Stimulated activated naive CD4-positive, alpha-beta T cell (primary cell): ENCODE results near the gene PRSS36.
"Not testable (repeated sequence)": the region's sequence is repeated elsewhere in the genome, so short reads cannot be mapped to it uniquely, and the experiment has no call there.

Experiments
- DNase-seq, 6 experiments: peaks; one replicate each; lab custom pipeline; 2025; lab: John Stamatoyannopoulos, UW

The PRSS36 gene

GRCh38 chr16:31183432-31184428 lies 33.9 kb upstream of the PRSS36 start:
- DNase-seq: no peak

DNA sequence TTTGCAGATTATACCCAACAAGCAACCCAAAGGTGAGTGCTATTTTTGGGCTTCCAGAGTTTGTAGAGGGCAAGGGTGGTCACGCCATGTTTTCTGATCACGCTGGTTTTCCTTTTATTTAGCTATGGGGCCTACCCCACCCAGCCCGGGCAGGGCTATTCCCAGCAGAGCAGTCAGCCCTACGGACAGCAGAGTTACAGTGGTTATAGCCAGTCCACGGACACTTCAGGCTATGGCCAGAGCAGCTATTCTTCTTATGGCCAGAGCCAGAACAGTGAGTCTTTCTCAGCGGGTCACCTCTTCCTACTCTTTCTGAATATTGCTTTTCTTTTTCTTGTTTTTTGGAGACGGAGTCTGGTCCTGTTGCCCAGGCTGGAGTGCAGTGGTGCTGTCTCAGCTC lies 32.5 kb upstream of the PRSS36 start:
- DNase-seq: no peak

DNA sequence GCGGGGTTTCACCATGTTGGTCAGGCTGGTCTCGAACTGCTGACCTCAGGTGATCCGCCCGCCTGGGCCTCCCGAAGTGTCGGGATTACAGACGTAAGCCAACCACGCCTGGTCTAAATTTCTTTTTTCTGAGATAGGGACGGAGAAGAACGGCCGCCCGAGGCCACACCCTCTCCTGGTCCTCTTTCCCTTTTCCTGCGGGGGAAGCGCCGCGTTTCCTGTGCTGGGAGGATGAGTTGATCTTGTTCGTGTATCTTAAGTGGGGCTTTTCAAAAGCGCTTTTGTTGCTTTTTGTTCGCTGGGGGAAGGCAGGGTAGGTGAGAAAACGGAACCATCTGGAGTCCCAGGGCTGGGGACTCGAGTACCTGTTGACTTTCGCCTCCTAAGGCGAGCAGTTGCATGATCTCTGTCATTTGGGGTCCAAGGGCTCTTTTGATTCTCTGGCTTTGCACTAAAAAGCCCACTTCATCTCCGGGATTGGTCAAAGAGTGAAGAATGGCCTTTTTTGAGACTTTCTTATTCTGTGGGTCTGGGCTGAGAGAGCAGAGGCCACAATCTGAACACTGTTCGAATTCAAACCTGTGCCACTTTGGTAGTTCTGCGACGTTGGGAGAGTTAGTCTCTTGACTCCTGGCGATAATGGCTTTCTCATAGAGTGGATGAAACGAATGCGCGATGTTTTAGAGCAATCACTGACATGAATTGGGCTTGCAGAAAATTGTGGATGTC lies 31.4 kb upstream of the PRSS36 start:
- peak in 2 of 6 experiments; percentile 38 to 46 for DNase-seq

DNA sequence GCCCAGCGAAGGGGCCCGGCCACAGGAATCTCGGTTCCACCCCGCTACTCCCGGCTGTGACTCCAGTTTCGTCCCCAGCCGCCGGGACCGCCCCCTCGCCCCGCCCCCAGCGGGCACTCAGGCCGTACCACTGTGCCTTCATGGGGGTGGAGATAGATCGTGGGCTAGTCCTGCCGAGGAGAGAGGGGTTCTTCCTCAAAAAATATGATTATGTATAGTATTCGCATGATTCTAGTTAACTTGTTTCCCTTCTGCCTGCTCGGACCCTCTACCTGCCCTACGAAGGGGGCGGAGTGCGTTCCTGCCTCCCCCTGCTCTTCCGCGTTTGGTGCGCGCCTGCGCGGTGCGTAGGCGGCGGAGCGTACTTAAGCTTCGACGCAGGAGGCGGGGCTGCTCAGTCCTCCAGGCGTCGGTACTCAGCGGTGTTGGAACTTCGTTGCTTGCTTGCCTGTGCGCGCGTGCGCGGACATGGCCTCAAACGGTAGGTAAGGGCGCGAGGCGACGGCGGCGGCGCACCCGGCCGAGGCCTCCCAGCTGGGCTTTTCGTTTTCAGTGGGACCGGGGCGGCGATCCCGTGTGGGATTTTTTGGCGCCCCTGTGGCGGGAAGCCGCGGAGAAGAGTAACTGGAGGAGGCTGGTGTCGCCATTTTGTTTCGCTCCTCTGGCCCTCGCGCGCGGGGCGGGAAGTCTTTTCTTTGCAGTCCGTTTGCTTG lies 30.0 kb upstream of the PRSS36 start, which contains the start of gene FUS:
Gene FUS, plus strand, starts transcription at position 393 of the 713 bp plus-strand sequence. Its CDS starts 76 bp downstream, at position 469.
- DNase-seq: peak; percentile 86 to 100 (median 94)

GRCh38 chr16:31179219-31179746 lies 29.4 kb upstream of the PRSS36 start:
- peak in 1 of 6 experiments; percentile 55 for DNase-seq

DNA sequence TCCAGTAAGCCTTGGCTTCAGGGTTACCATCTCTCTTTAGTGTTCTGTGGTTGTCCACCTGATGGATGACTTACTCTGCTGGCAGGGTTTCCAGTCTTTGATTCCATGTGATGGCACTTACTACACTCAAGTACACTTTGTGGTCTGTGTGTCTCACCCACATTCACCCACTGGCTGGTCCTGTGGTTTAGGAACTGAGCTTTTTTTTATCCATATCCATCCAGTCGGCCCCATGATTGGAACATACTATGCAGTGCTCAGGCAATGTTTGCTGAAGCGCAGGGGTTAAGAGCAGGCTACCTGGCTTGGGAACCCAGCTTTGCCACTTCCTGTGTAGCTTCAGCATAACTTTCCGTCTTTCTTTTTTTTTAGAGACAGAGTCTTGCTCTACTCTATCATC lies 27.3 kb upstream of the PRSS36 start:
- DNase-seq: peak; percentile 29 to 74 (median 56)

GRCh38 chr16:31170048-31170447 lies 20.2 kb upstream of the PRSS36 start:
- DNase-seq: not testable (repeated sequence)

DNA sequence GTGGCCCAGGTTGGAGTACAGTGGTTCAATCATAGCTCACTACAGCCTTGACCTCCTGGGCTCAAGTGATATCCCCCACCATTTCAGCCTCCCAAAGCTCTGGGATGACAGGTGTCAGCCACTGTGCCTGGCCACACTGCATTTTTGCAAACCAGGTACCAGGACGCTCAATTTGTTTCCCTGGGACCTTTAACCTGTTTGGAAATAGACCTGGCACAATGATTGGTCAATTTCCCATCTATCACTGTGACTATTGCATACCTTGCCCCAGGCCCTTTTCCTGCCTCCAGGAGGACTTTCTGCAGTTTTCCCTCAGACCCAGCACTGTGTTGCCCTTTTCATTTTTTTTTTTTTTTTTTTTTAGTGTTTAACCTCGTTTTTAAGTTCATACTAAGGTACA lies 19.0 kb upstream of the PRSS36 start:
- DNase-seq: no peak

- no peak for DNase-seq
Observed at GRCh38 chr16:31167315-31167714, 17.4 kb upstream of the PRSS36 start.

GRCh38 chr16:31157136-31157535 lies 7.3 kb upstream of the PRSS36 start:
- DNase-seq: no peak

DNA sequence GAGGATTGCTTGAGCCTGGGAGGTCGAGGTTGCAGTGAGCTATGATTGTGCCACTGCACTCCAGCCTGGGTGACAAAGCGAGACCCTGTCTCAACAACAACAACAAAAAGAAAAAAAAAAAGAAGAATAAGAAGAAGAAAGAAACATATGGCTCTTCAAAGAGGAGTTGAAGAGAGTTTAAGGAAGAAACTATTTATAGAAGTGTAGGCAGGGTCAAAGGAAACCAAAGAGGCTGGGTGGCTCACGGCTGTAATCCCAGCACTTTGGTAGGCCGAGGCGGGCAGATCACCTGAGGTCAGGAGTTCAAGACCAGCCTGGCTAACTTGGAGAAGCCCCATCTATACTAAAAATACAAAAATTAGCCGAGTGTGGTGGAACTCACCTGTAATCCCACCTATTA lies 1.1 kb upstream of the PRSS36 start:
- not testable (repeated sequence) for DNase-seq

- no peak for DNase-seq
Observed at GRCh38 chr16:31149332-31149731, 534 bp downstream of the PRSS36 start.

- DNase-seq: no peak
Observed at GRCh38 chr16:31148896-31149295, 970 bp downstream of the PRSS36 start.

DNA sequence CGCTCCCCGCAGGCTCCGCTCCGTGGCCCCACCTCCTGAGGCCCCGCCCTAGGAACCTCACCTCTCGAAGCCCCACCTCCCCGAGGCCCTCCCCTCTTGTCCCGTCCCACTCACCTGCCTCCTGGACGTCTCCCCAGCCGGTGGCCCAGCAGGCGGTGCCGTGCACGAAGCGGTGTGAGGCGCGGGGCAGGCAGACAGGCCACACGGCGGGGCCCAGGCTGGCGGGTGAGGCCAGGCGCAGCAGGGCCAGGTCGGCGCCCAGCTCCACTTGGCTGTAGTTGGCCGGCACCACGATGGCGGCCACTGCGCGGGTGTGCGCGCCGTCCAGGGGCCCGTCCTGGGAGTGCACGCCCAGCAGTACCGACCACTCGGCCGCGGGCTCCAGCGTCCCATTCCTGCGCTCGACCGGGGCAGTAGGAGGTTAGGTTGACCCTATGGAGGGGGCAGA lies 1.6 kb downstream of the PRSS36 start:
- DNase-seq: no peak

GRCh38 chr16:31147574-31147973 lies 2.3 kb downstream of the PRSS36 start:
- DNase-seq: no peak

DNA sequence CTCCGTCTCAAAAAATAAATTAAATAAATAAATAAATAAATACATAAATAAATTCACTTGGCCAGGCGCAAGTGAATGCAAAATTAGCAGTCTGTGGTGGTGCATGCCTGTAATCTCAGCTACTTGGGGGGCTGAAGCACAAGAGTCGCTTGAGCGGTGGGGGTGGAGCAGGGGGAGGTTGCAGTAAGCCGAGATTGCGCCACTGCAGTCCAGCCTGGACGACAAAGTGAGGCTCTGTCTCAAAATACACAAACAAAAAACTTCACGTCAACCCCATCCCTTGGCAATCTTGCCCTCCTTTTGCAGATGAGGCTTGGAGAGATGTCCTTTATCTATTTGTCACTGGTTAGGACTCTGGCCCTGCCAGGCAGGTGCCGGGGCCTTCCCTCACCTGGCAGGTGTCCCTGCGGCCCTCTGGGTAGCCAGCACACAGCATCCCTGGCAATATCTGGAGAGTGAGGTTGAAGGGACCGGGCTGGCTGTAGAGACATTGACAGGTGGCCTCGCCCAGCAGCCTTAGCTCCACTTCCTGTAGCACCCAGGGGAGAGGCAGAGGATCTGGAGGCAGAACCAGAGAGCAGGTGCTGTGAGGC lies 4.4 kb downstream of the PRSS36 start:
- DNase-seq: no peak

GRCh38 chr16:31144418-31144817 lies 5.4 kb downstream of the PRSS36 start:
- DNase-seq: not testable (repeated sequence)

DNA sequence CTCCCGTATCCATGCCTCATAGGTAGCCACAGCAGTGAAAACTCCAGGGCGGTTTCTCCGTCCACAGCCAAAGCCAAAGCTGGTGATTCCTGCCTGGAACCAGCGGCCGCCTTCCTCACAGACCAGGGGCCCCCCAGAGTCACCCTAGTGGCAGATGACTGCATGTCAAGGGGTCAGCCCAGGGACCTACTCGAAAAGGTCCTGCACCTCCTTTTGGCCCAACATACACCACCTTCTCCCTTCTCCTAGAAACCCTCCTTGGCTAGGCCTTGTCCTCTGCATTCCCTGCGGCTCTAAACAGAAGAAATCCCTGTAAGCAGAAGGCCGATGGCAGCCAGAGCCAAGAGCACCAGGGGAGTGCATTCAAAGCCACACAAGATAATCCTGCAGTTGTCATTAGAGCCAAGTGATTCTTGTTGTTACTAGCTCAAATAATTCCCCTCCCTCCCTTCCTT lies 6.1 kb downstream of the PRSS36 start:
- no peak for DNase-seq

DNA sequence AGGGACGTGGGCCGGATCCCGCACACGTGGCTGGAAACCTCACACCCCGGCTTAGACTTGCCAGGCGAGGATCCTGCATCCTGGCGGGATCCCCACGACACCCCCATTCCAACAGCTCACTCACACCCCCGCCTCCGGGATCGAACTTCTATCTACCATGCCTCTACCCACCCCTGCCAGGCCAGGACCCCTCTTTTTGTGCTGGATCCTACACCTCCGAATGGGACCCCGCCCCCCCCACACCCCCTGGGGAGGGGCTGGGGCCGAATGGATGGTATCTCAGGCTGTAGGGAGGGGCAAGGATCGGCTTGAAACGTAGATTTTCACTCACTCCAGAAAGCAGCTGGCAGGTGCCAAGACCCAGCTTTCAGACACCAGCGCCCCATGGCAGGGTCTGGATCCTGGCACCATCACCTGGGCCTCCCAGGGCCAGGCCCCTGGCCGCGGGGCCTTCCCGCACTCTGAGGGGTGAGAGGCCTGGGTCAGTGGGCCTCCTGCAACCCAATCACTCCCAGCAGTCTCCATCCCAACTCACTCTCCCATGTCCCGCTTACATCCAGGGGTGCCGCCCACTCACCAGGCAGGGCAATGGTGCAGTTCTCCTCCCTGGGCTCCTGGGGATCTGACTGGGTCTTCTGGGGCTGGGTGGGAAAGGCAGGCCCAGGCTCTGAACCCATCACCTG lies 6.7 kb downstream of the PRSS36 start:
- DNase-seq: no peak
